NCI-H2227 (cell line): ENCODE measurements around the gene RAB31.
A peak's percentile ranks its signal among the peaks of the same experiment; 100 is the strongest.
"Not testable (repeated sequence)": the region's sequence is repeated elsewhere in the genome, so short reads cannot be mapped to it uniquely, and the experiment has no call there.

Experiments used
- DNase-seq: peaks from one replicate; lab custom pipeline; 2025; ENCODE audit not compliant: unreplicated experiment; lab: John Stamatoyannopoulos, UW

Gene RAB31

GRCh38 chr18:9876212-9876866 is 168.2 kb downstream of the RAB31 start:
- DNase-seq, result no peak

DNA sequence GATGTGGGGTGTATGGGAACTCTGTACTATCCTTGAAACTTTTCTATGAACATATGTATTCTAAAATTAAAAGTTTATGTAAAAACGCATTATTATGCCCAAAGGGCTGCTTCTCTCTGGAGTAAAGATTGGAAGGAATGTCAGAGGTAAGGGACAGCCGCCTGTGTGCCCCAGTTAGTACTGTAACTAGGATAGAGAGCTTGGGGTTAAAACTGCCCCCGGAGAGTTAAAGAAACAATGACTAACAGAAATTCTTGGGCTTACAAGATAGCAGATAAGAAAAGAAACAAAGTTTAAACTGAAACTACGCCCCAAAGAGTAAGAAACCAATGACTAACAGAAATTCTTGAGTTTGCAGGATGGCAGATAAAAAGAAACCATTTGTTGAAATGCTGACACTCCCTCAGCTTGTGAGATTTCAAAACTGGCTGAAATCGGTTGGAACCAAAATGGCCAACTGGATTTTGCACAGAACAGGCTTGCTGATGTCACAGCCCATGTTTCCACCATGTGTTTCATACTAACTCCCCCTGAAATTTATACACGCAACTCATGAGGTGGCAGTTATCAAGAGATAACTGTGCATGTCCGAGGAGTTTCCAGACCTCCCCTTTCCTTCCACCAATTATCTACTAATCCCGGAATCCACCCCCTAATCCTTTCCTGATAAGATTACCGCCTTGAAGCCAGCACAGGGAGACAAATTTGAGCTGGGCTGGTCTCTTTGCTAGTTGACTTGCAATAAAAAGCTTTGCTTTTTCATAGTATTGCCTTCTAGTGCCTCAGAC is 169.0 kb downstream of the RAB31 start:
- DNase-seq, result peak; percentile 22

GRCh38 chr18:9877655-9878014 is 169.5 kb downstream of the RAB31 start:
- DNase-seq, result no peak

GRCh38 chr18:9878095-9878494 is 170.0 kb downstream of the RAB31 start:
- no peak for DNase-seq

DNA sequence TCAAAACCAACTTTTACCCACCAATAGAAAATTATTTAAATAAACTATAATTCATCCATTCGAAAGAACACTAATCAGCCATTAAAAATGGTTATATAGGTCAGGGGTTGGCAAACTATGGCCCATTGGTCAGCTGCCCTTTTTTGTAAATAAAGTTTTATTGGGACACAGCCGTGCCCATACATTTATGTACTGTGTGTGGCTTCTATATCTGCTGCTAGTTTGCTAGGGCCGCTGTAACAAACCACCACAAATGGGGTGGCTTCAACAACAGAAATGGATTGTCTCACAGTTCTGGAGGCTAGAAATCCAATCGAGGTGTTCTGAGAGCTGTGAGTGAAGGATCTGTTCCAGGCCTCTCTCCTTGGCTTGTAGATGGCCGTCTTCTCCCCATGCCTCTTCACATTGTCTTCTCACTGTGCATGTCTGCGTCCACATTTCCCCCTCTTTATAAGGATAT is 170.7 kb downstream of the RAB31 start:
- no peak for DNase-seq

DNA sequence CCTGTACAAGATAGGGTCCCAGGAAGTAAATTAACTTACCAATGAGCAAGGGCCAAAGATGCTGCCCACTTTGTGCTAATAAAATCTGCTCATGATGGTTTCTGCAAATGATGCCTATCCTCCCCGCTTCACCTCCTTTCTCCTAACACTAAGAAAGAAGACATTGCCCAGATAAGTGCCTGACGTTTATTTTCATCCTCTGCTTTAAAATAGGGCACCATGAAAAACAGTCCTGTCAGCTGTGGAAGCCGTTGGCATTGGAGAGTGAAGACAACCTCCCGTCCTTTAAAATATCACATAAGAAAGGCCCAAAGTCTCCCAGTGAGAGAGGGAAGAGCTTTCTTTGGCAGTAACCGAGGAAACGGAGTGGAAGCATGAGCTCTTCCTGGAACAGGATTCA is 176.0 kb downstream of the RAB31 start:
- DNase-seq, result no peak

DNA sequence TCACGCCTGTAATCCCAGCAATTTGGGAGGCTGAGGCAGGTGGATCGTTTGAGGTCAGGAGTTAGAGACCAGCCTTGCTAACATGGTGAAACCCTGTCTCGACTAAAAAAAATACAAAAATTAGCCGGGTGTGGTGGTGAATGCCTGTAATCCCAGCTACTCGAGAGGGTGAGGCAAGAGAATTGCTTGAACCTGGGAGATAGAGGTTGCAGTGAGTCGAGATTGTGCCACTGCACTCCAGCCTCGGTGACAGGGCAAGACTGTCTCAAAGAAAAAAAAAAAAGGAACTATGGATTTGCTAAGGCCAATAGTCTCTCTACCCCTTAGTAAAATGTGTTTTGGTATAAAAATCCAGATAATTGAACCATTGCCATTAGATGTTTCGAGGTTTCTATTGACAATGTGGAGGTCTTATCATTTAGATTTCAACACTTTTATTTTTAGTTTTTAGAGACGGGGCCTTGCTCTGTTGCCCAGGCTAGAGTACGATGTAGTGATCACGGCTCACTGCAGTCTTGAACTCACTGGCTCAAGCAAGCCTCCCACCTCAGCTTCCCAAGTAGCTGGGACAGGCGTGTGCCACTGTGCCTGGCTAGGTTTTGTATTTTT is 176.5 kb downstream of the RAB31 start:
- DNase-seq, result no peak

DNA sequence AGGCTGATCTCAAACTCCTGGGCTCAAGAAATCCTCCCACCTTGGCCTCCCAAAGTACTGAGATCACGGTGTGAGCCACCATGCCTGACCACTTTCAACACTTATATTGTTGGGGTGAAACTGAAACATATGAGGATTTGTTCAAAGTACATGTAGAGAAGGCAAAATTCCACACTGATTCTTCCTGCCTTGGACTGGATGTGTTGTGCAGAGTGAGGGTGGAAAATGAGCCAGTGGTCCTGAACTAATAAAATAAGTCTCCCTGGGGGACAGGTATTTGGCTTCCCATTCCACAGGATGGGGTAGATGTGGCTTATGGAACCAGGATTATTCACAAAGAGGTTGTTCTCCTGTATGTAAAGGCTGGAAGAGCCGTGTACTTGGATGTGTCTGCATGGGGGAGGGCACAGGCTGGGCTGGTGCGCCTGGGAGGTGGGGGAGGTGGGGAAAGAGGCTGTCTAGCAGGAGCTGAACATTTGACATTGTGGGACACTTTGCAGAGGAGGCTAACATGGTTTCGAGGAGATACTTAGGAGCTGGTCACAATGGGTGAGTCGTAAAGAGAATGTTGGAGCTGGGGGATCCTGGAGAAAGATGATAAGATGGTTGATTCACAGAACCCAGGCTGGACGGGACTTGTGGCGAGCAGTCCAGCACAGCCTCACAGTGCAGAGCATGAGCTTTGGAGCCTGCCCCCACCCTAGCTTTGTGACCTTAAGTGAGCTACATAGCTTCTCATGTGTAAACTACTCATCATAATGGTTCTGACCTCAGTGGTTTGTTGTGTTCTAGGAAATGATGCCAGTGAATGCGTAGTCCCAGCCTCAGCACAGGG is 177.3 kb downstream of the RAB31 start, which contains the start of gene TXNDC2:
Gene TXNDC2 (plus strand): TSS at position 804 of the 835 bp plus-strand sequence. CDS start 708 bp downstream, outside the sequence.
- no peak for DNase-seq

DNA sequence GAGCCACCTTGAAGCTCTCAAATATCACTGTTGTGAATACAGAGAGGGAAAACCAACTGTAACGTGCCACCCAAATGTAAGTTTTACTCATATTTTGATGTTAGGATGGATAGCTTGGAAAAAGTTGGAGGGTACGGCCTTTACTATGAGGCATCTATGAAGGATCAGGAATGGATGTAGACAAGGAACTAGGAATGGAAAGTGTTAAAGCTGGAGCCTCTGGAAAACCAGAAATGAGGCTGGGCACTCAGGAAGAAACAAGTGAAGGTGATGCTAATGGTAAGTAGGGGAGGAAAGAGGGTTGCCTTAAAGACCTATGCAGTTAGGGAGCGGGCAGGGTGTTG is 177.9 kb downstream of the RAB31 start:
- DNase-seq, result no peak

DNA sequence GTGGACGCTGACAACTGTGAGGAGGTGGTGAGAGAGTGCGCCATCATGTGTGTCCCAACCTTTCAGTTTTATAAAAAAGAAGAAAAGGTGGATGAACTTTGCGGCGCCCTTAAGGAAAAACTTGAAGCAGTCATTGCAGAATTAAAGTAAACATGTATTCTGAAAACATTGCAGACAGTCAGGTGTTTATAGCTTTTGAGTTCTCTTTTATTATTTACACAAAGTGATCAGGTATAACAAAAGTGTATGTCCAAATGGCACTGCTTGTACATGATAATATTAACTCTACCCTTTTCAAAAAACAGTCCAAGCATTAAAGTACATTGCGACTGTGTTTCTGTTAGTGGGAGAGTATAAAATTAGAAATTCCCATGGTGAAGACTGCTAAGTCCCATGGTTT is 179.9 kb downstream of the RAB31 start:
- no peak for DNase-seq

DNA sequence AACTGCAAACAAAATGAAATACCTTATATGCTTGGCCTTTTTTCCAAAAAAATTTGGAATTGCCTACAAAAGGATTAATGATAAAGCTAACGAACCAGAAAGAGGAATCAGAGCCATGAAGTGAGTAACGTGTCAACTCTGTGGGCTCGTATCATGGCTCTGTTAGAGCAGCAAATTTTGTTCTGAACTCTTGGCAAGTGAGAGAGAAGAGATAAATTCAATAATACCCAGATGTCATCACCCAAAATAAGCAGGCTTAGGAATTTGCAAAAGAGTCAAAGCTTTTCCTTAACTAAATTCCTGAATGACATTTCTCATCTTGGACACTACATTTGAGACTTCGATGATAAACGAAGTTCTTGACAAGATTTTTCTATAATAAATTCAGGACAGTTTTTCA is 182.1 kb downstream of the RAB31 start:
- no peak for DNase-seq

GRCh38 chr18:9890957-9891356 is 182.9 kb downstream of the RAB31 start:
- DNase-seq, result no peak

- not testable (repeated sequence) for DNase-seq
Observed at GRCh38 chr18:9891515-9891914, 183.4 kb downstream of the RAB31 start.

DNA sequence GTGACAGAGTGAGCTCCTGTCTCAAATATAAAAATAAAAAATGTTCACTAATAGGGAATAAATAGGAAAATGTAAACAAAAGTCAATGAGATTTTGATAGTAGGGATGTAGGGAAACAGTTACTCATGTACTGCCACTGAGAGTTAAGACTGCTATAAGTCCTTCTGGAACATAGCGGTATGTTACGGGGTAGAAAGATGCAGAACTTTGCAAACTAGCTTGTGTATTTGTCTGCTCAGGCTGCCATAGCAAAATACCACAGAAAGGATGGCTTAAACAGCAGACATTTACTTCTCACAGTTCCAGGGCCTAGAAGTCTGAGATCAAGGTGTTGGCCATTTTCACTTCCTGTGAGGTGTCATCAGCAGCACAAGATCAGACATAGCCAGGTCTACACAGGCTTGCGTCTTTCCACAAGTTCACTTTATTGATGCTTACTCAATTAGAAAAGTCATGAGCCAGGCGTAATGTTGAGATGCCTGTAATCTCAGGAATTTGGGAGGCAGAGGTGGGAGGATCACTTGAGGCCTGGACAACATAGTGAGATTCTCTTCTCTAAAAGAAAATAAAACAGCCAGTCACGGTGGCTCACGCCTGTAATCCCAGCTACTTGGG is 186.5 kb downstream of the RAB31 start:
- DNase-seq, result no peak

GRCh38 chr18:9897129-9897528 is 189.0 kb downstream of the RAB31 start:
- DNase-seq, result no peak

DNA sequence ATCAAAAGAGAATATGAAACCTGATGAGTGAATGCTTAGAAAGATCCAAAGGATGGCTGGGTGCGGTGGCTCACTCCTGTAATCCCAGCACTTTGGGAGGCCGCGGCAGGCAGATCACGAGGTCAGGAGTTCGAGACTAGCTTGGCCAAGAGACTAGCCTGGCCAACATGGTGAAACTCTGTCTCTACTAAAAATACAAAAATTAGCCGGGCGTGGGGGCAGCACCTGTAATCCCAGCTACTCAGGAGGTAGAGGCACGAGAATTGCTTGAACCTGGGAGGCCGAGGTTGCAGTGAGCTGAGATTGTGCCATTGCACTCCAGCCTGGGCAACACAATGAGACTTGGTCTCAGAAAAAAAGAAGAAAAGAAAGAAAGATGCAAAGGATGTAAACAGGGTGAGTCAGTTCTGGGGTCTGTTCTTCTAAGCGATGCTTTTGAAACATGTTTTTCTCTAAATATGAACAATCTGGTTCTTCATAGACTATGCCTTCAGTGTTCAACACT is 189.7 kb downstream of the RAB31 start:
- not testable (repeated sequence) for DNase-seq

DNA sequence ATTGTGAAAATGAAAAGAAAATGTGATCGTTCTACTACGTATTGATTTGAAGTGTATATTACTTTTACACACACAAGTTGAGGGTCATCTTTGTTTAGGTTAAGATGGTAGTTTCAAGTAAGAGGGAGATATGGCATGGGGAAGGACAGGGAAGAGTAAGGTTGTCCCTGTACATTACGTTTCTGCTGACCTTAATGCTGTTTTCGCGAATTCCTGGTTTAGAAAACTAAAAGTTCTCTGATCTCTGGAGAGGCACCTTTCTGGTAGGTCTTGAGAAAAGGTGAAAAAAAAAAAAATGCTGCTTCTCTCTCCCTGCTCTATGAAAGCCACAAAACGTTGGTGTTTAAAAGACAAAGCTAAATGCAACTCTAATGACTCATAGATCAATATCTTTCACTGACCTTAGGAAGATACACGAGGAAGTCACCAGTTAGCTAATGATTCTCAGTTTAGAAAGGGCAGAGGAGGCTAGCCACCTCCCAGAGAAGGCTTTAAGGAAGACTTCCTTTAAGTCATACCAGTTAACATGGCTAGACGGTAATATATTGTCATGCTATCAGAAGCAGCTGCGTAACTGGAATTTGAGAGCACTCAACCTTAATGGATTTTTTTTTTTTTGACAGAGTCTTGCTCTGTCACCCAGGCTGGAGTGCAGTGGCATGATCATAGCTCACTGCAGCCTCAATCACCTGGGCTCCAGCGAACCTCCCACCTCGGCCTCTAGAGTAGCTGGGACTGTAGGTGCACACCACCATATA is 190.9 kb downstream of the RAB31 start:
- DNase-seq, result peak; percentile 49

GRCh38 chr18:9899550-9899930 is 191.4 kb downstream of the RAB31 start:
- DNase-seq, result not testable (repeated sequence)

- DNase-seq, result no peak
Observed at GRCh38 chr18:9900699-9901098, 192.6 kb downstream of the RAB31 start.

- DNase-seq, result no peak
Observed at GRCh38 chr18:9901377-9901776, 193.3 kb downstream of the RAB31 start.
